PC-3 (cell line): ENCODE results near the gene LRCOL1.

Experiments used
- EZH2 ChIP-seq: fragments of 300-600 bp; sonication (generic); IDR thresholded peaks from one replicate; pipeline ENCODE4 v1.6.1; 2017; ENCODE audit warnings: antibody characterized with exemption, mild to moderate bottlenecking, low read length; ENCODE audit not compliant: unreplicated experiment
- TF ChIP-seq, protein P1 (sequence below): fragments of 300-600 bp; sonication (generic); conservative IDR thresholded peaks from 2 replicates; pipeline ENCODE4 v1.5.1; 2017; ENCODE audit warnings: antibody characterized with exemption, low read depth, mild to moderate bottlenecking, low read length

DNA sequence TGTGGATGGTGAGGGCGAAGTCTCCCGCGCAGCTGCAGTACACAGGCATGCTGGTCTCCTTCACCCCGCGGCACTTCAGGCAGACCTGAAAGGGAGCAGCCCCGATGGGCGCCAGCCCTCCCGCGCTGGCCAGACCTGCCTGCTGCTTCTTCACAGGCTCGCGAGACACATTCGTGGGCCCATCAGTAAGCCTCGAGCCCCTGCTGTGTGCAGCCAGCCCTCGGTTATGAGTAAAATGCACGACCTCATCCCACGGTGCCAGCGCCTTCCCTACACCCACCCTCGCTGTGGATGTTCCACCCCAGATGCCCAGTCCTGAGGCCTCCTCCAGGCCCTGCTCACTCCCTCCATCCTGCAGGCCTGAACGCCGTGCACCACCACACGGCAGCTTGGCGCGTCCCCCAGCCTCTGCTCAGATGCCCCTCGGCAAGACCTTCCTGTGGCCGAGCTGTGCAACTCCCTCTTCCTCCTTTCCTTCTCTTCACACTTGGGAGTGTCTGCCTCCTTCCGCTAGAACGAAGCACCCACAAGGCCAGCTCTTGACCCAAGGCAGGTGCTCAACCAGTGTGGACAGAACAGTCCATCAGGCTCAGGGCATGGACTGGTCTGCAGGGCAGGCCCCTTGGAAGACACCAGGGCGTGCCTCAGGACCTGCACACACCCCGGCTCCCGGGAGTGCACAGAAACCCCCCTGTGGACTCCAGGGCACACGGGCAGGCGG is 14.7 kb upstream of the LRCOL1 start:
- no peak for TF ChIP-seq EZH2
- TF ChIP-seq, protein P1, sequence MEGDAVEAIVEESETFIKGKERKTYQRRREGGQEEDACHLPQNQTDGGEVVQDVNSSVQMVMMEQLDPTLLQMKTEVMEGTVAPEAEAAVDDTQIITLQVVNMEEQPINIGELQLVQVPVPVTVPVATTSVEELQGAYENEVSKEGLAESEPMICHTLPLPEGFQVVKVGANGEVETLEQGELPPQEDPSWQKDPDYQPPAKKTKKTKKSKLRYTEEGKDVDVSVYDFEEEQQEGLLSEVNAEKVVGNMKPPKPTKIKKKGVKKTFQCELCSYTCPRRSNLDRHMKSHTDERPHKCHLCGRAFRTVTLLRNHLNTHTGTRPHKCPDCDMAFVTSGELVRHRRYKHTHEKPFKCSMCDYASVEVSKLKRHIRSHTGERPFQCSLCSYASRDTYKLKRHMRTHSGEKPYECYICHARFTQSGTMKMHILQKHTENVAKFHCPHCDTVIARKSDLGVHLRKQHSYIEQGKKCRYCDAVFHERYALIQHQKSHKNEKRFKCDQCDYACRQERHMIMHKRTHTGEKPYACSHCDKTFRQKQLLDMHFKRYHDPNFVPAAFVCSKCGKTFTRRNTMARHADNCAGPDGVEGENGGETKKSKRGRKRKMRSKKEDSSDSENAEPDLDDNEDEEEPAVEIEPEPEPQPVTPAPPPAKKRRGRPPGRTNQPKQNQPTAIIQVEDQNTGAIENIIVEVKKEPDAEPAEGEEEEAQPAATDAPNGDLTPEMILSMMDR: no peak
